Activated CD4-positive, alpha-beta T cell treated with anti-CD3 and anti-CD28 coated beads for 36 hours (primary cell): Measurements from ENCODE around the gene THSD4. TPM values are rescaled to one million over a fixed set of nuclear protein-coding genes. Genes with fewer than 3 reads are reported as not detected.

Experiments
- ATAC-seq: fragments of 200-7000 bp; cut with Tn5 transposase; one replicate; pipeline ENCODE4 v1.10.0; 2021; ENCODE audit warnings: mild to moderate bottlenecking, moderate library complexity
- CTCF ChIA-PET: fragments of 350-600 bp; sonication (Branson Sonifier 250); formaldehyde crosslinking; loops from one replicate; lab custom pipeline; 2021; ENCODE audit warnings: antibody characterized with exemption; lab: Charles Lee
- POLR2A ChIA-PET: fragments of 350-600 bp; sonication (Branson Sonifier 250); formaldehyde crosslinking; loops from one replicate; lab custom pipeline; 2021; ENCODE audit warnings: antibody characterized with exemption, inconsistent platforms; lab: Charles Lee
- DNase-seq: peaks from one replicate; pipeline ENCODE4 v3.0.0-alpha.2; 2020
- H3K27ac Mint-ChIP-seq: one replicate; pipeline ENCODE4 v1.8.0; 2021; ENCODE audit warnings: mixed read lengths
- H3K27me3 Mint-ChIP-seq: one replicate; pipeline ENCODE4 v1.8.0; 2021; ENCODE audit warnings: mixed read lengths
- H3K36me3 Mint-ChIP-seq: one replicate; pipeline ENCODE4 v1.8.0; 2021; ENCODE audit warnings: low read depth, mixed read lengths
- H3K4me1 Mint-ChIP-seq: one replicate; pipeline ENCODE4 v1.8.0; 2021; ENCODE audit warnings: mixed read lengths
- H3K4me3 Mint-ChIP-seq: one replicate; pipeline ENCODE4 v1.8.0; 2021; ENCODE audit warnings: mild to moderate bottlenecking, moderate library complexity, mixed read lengths
- H3K9me3 Mint-ChIP-seq: one replicate; pipeline ENCODE4 v1.8.0; 2021; ENCODE audit warnings: low read depth, mixed read lengths
- intact Hi-C, 2 experiments: fragments of 100-400 bp; cut with DNase I in 1 of 2; cut with micrococcal nuclease in 1 of 2; formaldehyde crosslinking; loops; one replicate each; pipeline versions ENCODE4 v1.14.2 to v1.15.1; 2022 to 2024; cut with DNase I, micrococcal nuclease
- total RNA-seq, 2 experiments: library from RNA; stranded (reverse); gene quantifications; one replicate each; pipeline ENCODE4 v1.2.3, GENCODE V29; 2021

Gene THSD4
- total RNA-seq, 2 experiments from 2014 or later: not detected

DNA sequence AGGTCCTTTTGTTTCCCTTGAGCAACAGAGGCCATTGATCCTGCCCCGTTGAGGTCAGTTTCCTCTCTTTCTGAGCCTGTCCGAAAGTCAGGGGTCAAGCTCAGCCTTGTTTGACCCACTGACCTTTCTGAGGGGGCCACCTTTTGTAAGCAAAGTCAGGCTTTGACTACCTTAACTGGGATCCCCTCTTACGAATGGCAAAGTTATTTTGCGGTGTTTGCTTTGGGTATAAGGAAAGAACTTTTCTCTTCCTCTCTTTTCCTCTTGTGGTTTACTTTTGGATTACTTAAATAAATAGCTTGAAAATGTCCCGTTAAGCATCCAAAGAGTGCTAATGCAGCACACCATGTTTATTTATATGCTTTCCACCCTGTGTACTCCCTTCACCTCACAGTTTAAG is 340.6 kb downstream of the THSD4 start:
- CTCF ChIA-PET: no interaction called here

DNA sequence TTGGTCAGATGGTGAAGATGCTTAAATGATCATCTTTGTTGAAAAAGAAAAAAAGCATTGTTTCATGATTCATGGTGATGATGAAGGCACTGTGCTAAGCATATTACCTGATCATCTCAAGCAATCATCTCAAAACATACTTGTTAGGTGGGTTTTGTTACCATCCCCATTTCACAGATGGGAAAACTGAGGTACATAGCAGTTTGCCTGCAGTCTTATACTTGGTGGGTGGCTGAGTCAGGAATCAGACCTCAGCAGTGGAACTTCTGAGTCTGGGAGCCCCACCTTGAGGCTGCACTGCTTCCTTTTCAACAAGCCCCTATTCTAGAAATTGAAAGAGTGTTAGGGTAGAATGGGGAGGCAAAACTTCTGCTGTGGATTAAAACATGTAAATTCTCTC is 341.1 kb downstream of the THSD4 start:
- CTCF ChIA-PET: no interaction called here
- H3K36me3 Mint-ChIP-seq: no peaks in the 10 kb centered on the region
- POLR2A ChIA-PET: no interaction called here
- no peak for DNase-seq
- no peaks in the 10 kb centered on the region for H3K4me1 Mint-ChIP-seq
- H3K9me3 Mint-ChIP-seq: no peaks in the 10 kb centered on the region
- intact Hi-C loops: no loop called here
- no peak overlapping the region for H3K27ac Mint-ChIP-seq
- no peak overlapping the region for H3K4me3 Mint-ChIP-seq
- peaks cover 7% of the 10 kb centered on the region for H3K27me3 Mint-ChIP-seq
- no peak for ATAC-seq

More for the DNA sequence above, 340.6 kb downstream of the THSD4 start:
- no peak for DNase-seq
- ATAC-seq: no peak
- peaks cover 7% of the 10 kb centered on the region for H3K27me3 Mint-ChIP-seq
- H3K4me1 Mint-ChIP-seq: no peaks in the 10 kb centered on the region
- intact Hi-C loops: no loop called here
- H3K36me3 Mint-ChIP-seq: no peaks in the 10 kb centered on the region
- POLR2A ChIA-PET: no interaction called here
- H3K27ac Mint-ChIP-seq: no peak overlapping the region
- H3K4me3 Mint-ChIP-seq: no peak overlapping the region
- no peaks in the 10 kb centered on the region for H3K9me3 Mint-ChIP-seq

DNA sequence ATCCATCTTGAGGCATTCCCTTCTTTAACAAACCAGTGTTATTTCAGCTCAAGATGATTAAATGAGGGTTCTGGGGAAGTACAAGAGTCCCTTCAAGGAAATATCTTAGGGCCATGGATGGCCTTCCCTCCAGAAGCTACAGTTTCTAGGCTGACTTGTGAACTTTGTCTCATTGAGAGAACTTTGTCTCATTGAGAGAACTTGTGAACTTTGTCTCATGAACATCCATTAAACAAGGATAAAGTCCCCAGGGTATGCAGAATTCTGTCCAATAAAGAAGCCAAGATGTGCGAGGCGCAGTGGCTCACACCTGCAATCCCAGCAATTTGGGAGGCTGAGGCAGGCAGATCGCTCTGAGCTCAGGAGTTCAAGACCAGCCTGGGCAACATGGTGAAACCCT is 341.5 kb downstream of the THSD4 start:
- ChIA-PET CTCF (no interaction called here), POLR2A (no interaction called here)
- Mint-ChIP-seq H3K4me1 (no peaks in the 10 kb centered on the region), H3K9me3 (no peaks in the 10 kb centered on the region), H3K4me3 (no peak overlapping the region), H3K27me3 (peaks cover 7% of the 10 kb centered on the region), H3K36me3 (no peaks in the 10 kb centered on the region), H3K27ac (no peak overlapping the region)
- intact Hi-C loops: no loop called here
- ATAC-seq (no peak), DNase-seq (no peak)

DNA sequence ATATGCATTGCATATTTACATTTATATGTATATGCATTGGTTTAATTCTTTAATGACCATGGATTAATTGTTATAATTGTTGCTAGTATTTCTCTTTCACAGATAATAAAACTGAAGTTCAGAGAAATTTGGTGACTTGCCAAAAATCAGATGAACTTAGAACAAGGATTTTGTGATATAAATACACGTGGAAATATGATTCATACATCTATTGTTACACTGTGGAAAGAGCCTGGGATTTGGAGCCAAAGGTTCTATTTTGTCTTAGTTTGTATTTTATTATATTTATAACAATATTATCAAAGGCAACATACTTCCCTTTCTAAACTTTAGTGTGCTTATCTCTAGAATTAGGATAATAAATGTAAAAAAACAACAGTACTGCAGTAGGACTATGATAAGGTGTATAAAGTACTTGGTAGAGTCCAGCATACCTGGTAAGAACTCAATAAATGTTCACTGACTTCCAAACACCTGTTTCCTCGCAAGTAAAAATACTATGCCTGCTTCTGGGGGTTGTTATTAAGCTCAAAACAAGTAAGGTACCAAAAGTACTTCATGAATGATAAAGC is 342.9 kb downstream of the THSD4 start:
- H3K27me3 Mint-ChIP-seq: peaks cover 7% of the 10 kb centered on the region
- no peak overlapping the region for H3K27ac Mint-ChIP-seq
- intact Hi-C loops: no loop called here
- no peaks in the 10 kb centered on the region for H3K9me3 Mint-ChIP-seq
- H3K36me3 Mint-ChIP-seq: no peaks in the 10 kb centered on the region
- no peak overlapping the region for H3K4me3 Mint-ChIP-seq
- CTCF ChIA-PET: no interaction called here
- POLR2A ChIA-PET: no interaction called here
- H3K4me1 Mint-ChIP-seq: no peaks in the 10 kb centered on the region
- no peak for ATAC-seq
- DNase-seq: no peak

DNA sequence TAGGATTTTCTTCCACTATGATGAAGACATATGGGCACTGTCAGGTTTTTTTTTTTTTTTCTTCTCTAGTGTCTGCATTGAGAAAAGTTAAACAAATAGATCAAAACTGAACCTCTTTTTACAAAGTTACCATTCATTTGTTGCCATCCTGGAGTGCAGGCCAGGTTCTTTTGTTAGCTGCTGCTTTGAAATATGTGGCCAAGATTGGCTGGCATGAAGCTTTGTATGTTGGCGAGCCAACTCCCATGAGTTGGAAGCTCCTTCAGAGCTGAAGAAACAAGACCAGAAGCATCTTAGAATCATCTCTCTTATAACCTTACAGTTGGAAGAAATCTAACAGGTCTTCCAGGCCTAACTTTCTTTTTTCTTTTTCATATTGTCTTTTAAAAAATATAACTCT is 346.5 kb downstream of the THSD4 start:
- no peak for DNase-seq
- ChIA-PET POLR2A (no interaction called here), CTCF (no interaction called here)
- Mint-ChIP-seq H3K4me3 (no peak overlapping the region), H3K36me3 (no peaks in the 10 kb centered on the region), H3K4me1 (no peaks in the 10 kb centered on the region), H3K27me3 (peaks cover 8% of the 10 kb centered on the region), H3K27ac (no peak overlapping the region), H3K9me3 (no peaks in the 10 kb centered on the region)
- ATAC-seq: no peak
- intact Hi-C loops: no loop called here

DNA sequence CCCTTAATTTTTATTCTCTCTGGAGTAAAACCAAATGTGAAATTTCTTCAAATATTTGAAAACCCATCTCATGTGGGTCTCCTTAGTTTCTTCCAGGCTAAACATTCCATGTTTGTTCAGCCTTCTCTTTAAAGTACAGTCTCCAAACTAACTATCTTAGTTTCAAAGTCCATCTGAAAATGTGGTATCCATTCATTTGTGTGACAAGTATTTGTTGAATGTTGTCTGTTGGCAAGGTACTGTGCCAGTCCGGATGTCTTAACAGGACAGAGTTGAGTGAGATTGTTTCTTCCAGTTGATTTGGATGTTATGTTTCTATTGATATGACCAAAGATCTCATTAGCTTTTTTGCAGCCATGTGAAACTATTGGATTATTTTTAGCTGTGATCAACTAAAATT is 347.4 kb downstream of the THSD4 start:
- Mint-ChIP-seq H3K9me3 (no peaks in the 10 kb centered on the region), H3K27me3 (peaks cover 6% of the 10 kb centered on the region), H3K27ac (no peak overlapping the region), H3K36me3 (no peaks in the 10 kb centered on the region), H3K4me3 (no peak overlapping the region), H3K4me1 (no peaks in the 10 kb centered on the region)
- ATAC-seq (no peak), DNase-seq (no peak)
- ChIA-PET POLR2A (no interaction called here), CTCF (no interaction called here)
- intact Hi-C loops: no loop called here

DNA sequence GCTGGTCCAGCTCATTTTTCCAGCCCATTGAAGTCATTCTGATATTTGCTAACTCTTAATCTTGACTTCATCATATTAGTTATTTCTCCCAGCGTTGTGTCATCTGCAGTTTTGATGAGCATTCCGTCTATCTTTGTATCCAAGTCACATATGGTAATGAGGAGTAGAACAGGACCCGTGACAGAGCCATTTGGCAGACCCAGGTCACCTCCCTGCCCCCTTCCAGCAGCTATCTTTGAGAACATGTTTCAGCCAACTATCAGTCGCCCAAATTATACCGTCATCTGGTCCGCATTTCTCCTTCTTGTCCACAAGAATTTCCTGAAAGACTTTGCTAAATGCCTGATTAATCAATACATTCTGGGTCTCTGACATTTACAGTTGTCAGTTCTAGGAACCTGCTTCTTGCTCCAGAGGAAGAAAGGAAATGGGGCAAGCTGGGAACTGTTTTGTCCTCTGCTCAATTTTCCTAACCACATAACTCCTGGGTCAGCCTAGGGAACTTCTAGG is 347.9 kb downstream of the THSD4 start:
- H3K9me3 Mint-ChIP-seq: no peaks in the 10 kb centered on the region
- CTCF ChIA-PET: interaction anchor here (0.7 kb wide), 1 partner anchor 1961 kb away, joined by 3 read pairs; no protein-coding TSS in a partner anchor
- H3K4me3 Mint-ChIP-seq: no peak overlapping the region
- peaks cover 7% of the 10 kb centered on the region for H3K27me3 Mint-ChIP-seq
- DNase-seq: no peak
- no peak overlapping the region for H3K27ac Mint-ChIP-seq
- intact Hi-C loops: no loop called here
- H3K4me1 Mint-ChIP-seq: no peaks in the 10 kb centered on the region
- no peak for ATAC-seq
- POLR2A ChIA-PET: no interaction called here
- H3K36me3 Mint-ChIP-seq: no peaks in the 10 kb centered on the region

DNA sequence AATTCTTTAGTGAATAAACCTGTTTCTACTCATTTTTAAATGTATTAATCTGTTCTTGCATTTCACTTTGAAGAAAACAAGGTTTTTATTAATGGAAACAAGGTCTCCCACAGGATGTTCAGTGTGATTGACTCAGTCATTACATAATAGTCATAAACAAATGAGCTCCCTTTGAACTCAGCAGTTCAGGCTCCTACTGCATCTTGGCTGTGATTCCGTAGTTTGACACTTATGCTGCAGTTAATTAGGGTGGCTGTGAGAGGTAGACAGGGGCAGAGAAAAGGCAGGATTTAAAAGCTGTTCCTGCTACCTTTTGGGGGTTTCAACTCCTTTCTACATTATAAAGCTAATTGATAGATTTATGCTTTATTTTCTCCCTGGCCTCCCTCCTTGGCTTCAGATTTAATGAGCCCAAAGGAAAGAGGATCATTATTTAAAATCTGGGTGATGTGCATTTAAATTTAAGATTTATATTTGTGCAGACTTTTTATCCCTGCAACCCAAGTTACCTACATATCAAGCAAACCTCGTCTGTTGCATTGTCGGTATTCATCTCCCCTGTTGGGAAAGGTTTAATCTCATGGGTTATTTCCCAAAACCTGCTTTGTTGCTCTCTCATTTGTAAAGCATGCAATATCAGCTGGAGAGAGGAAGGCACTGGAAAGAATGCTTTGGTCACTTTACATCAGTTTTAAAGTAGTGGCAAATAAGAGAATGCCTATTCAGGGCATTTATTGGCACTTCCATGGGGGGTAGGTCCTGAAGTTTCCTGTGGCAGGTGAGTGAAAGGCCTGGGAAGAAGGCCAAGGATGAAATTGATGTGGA is 350.1 kb downstream of the THSD4 start:
- Mint-ChIP-seq H3K4me3 (no peak overlapping the region), H3K9me3 (no peaks in the 10 kb centered on the region), H3K27me3 (peaks cover 7% of the 10 kb centered on the region), H3K4me1 (no peaks in the 10 kb centered on the region), H3K36me3 (no peaks in the 10 kb centered on the region), H3K27ac (no peak overlapping the region)
- intact Hi-C loops: no loop called here
- POLR2A ChIA-PET: no interaction called here
- no peak for ATAC-seq
- DNase-seq: no peak
- CTCF ChIA-PET: interaction anchor here (0.5 to 1.4 kb wide), 3 partner anchors 15 to 640 kb away, joined by 3 to 6 read pairs (median 3); no protein-coding TSS in a partner anchor

DNA sequence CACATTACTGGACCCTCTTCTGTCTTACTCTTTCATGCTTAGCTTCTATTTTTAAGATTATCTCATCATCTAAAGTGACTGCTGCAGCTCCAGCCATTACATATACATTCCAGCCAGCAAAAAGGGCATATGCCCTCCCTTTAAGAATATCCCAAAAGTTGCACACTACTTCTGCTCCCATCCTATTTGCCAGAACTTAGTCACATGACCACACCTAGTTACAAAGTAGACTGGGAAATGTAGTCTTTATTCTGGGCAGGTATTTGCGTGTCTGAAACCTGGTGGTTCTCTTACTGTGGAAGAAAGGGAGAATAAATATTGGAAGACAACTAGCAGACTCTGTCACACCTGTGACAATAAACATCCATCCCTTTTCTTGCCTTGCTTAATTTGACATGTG is 353.4 kb downstream of the THSD4 start:
- Mint-ChIP-seq H3K27ac (no peak overlapping the region), H3K4me3 (no peak overlapping the region), H3K36me3 (no peaks in the 10 kb centered on the region), H3K4me1 (peaks cover 4% of the 10 kb centered on the region), H3K9me3 (no peaks in the 10 kb centered on the region), H3K27me3 (peaks cover 5% of the 10 kb centered on the region)
- CTCF ChIA-PET: no interaction called here
- ATAC-seq (no peak), DNase-seq (no peak)
- POLR2A ChIA-PET: no interaction called here
- intact Hi-C loops: no loop called here

DNA sequence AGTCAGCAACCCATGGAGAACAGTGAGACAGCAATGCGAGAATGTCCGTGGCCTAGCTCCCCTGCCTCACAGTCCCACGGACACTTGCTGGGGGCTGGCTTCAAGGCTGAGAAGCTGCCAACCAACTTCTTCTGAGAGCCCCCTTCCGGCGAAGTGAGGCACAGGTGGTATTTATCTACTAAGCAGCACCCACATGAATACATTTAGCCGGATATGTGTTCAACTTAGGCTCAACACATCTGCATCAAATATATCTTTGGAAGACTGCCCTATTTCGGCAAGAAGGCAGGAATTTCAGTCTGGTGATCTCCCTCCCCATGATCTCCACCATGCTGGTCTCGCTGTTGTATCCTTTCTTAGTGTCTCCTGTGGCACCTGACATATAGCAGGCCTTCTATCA is 354.1 kb downstream of the THSD4 start:
- H3K36me3 Mint-ChIP-seq: no peaks in the 10 kb centered on the region

DNA sequence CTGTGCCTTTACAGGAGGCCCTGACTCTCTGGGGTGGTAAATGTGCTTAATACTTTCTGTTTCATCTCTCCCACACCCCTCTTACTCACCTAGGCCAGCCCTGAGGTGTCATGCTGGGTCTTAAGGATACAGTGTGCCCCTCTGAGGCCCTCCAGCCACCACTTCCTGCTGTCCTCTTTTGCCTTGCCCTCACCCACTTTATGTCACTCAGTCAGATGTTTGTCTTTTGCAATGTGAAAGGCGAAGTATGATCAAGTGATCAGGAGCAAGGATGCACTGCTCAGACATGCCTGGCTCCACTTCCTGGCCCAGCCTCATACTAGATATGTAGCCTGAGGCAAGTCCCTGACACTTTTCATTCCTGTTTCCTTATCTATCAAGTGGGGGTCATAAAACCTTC is 356.1 kb downstream of the THSD4 start:
- Mint-ChIP-seq H3K4me1 (peaks cover 4% of the 10 kb centered on the region), H3K27me3 (peaks cover 5% of the 10 kb centered on the region), H3K9me3 (no peaks in the 10 kb centered on the region), H3K36me3 (no peaks in the 10 kb centered on the region), H3K27ac (no peak overlapping the region), H3K4me3 (no peak overlapping the region)
- intact Hi-C loops: no loop called here
- peak; percentile 16 for DNase-seq
- ATAC-seq: peak; percentile 73
- POLR2A ChIA-PET: no interaction called here
- CTCF ChIA-PET: no interaction called here

More for the DNA sequence above, 354.1 kb downstream of the THSD4 start:
- ChIA-PET POLR2A (no interaction called here), CTCF (no interaction called here)
- peaks cover 5% of the 10 kb centered on the region for H3K27me3 Mint-ChIP-seq
- H3K9me3 Mint-ChIP-seq: no peaks in the 10 kb centered on the region
- no peak for ATAC-seq
- H3K4me3 Mint-ChIP-seq: no peak overlapping the region
- no peak overlapping the region for H3K27ac Mint-ChIP-seq
- DNase-seq: no peak
- intact Hi-C loops: no loop called here
- peaks cover 4% of the 10 kb centered on the region for H3K4me1 Mint-ChIP-seq

DNA sequence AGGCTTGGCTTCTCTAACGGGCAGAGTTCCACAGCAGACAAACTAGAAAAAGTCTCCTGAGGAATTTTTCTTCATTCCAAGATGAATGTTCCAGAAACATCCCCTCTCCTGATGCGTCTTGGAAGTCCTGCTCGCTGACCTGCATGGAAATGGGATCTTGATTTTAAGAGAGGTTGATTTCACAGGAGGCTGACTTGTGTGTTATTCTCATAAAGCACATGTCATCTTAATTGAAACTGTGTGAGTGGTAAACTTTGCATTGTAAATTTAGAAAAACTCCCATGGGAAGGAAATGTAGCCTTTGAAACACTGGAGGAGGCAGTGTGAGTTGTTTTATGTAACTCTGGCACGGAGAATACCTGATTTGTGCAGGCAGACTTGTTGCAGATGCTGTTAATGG is 357.3 kb downstream of the THSD4 start:
- H3K27ac Mint-ChIP-seq: no peak overlapping the region
- ChIA-PET CTCF (no interaction called here), POLR2A (no interaction called here)
- no peaks in the 10 kb centered on the region for H3K9me3 Mint-ChIP-seq
- peaks cover 4% of the 10 kb centered on the region for H3K4me1 Mint-ChIP-seq
- H3K4me3 Mint-ChIP-seq: no peak overlapping the region
- H3K36me3 Mint-ChIP-seq: no peaks in the 10 kb centered on the region
- ATAC-seq (no peak), DNase-seq (no peak)
- H3K27me3 Mint-ChIP-seq: peaks cover 2% of the 10 kb centered on the region
- intact Hi-C loops: no loop called here
